ENCODE results near the gene CFAP61.

The CFAP61 gene

GRCh38 chr20:20371681-20372080, 319.3 kb downstream of the CFAP61 start:
- H3K4me3 ChIP-seq (ENCODE audit: insufficient read depth in 1 of 2, low read depth in 1 of 2, low read length in 2 of 2) = no peak overlapping the region
- H3K9ac ChIP-seq (ENCODE audit: low read length) = no peak overlapping the region
- no peak for DNase-seq
- no peak overlapping the region for H3K14ac ChIP-seq (ENCODE audit: low read length in 2 of 2)
- no peak overlapping the region for H2BK5ac ChIP-seq (ENCODE audit: low read depth, low read length, poor library complexity, severe bottlenecking)
- H4K91ac ChIP-seq (ENCODE audit: low read length) = no peak overlapping the region
- H3K27ac ChIP-seq (ENCODE audit: low read length, poor library complexity, severe bottlenecking) = no peak overlapping the region
- H2BK15ac ChIP-seq (ENCODE audit: low read depth, poor library complexity, severe bottlenecking) = no peak overlapping the region
- no peak overlapping the region for H2BK12ac ChIP-seq (ENCODE audit: low read length in 2 of 2)
- H3K4me1 ChIP-seq (ENCODE audit: control insufficient read depth, insufficient read depth, low read depth, low read length) = peaks cover 30% of the 10 kb centered on the region
- no peaks in the 10 kb centered on the region for H3K36me3 ChIP-seq (ENCODE audit: control insufficient read depth in 1 of 2, insufficient read depth in 2 of 2, low read depth in 1 of 2, low read length in 2 of 2)
- no peak overlapping the region for H2BK120ac ChIP-seq (ENCODE audit: low read depth, low read length)
- no peaks in the 10 kb centered on the region for H3K9me3 ChIP-seq (ENCODE audit: control insufficient read depth, low read length)
- no peak overlapping the region for H4K8ac ChIP-seq (ENCODE audit: low read length)
- no peak overlapping the region for H3K4ac ChIP-seq (ENCODE audit: low read depth in 1 of 2, low read length in 2 of 2)
- H3K18ac ChIP-seq (ENCODE audit: low read depth in 1 of 2, low read length in 2 of 2) = no peak overlapping the region
- H3K79me1 ChIP-seq (replicated peaks; ENCODE audit: low read length, poor library complexity, severe bottlenecking) = no peaks in the 10 kb centered on the region
- H3K4me2 ChIP-seq (ENCODE audit: low read length, poor library complexity, severe bottlenecking) = no peak overlapping the region
- 49% methylated on average over 3 of the region's 3 CpGs for WGBS
- H3K27me3 ChIP-seq (ENCODE audit: control insufficient read depth in 1 of 2, insufficient read depth in 1 of 2, low read length in 2 of 2) = peaks cover 78 to 87% of the 10 kb centered on the region in 2 experiments
- no peak overlapping the region for H3K23ac ChIP-seq (ENCODE audit: low read length in 2 of 2)
- no peak overlapping the region for H2AK5ac ChIP-seq (ENCODE audit: low read length, severe bottlenecking)
- H2AFZ ChIP-seq (ENCODE audit: low read depth, low read length) = no peak overlapping the region

GRCh38 chr20:20373091-20373571, 320.8 kb downstream of the CFAP61 start:
- 66% methylated on average over 17 of the region's 17 CpGs for WGBS

DNA sequence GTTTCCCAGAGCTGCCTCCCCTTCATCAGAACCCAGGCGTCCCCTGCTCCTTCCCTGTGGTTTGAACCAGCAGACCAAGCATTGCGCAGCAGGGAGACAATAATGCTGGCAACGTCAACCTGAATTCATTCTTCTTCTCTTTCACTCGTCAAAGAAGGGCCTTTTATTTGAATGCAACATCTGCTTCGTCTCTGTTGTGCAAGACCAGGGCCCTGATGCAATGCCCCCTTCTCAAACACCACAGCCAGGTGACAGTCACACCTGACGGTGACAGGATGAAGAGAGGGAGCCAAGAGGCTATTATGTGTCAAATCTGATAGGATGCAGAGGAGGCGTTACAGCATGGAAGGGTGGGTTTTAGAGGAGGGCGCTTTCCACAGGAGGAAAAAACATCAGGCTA, 323.5 kb downstream of the CFAP61 start:
- H2BK120ac ChIP-seq (ENCODE audit: low read depth, low read length) = no peak overlapping the region
- no peak overlapping the region for H3K4me3 ChIP-seq (ENCODE audit: insufficient read depth in 1 of 2, low read depth in 1 of 2, low read length in 2 of 2)
- H2AFZ ChIP-seq (ENCODE audit: low read depth, low read length) = no peak overlapping the region
- H3K27ac ChIP-seq (ENCODE audit: low read length, poor library complexity, severe bottlenecking) = no peak overlapping the region
- no peak overlapping the region for H4K91ac ChIP-seq (ENCODE audit: low read length)
- H2AK5ac ChIP-seq (ENCODE audit: low read length, severe bottlenecking) = no peak overlapping the region
- no peak overlapping the region for H3K9ac ChIP-seq (ENCODE audit: low read length)
- H3K18ac ChIP-seq (ENCODE audit: low read depth in 1 of 2, low read length in 2 of 2) = no peak overlapping the region
- H2BK12ac ChIP-seq (ENCODE audit: low read length in 2 of 2) = no peak overlapping the region
- H3K4me2 ChIP-seq (ENCODE audit: low read length, poor library complexity, severe bottlenecking) = no peak overlapping the region
- WGBS = 77% methylated on average over 8 of the region's 8 CpGs
- no peaks in the 10 kb centered on the region for H3K36me3 ChIP-seq (ENCODE audit: control insufficient read depth in 1 of 2, insufficient read depth in 2 of 2, low read depth in 1 of 2, low read length in 2 of 2)
- H3K4me1 ChIP-seq (ENCODE audit: control insufficient read depth, insufficient read depth, low read depth, low read length) = no peaks in the 10 kb centered on the region
- H3K79me1 ChIP-seq (replicated peaks; ENCODE audit: low read length, poor library complexity, severe bottlenecking) = no peaks in the 10 kb centered on the region
- no peak overlapping the region for H3K23ac ChIP-seq (ENCODE audit: low read length in 2 of 2)
- peaks cover 50 to 56% of the 10 kb centered on the region in 2 experiments for H3K27me3 ChIP-seq (ENCODE audit: control insufficient read depth in 1 of 2, insufficient read depth in 1 of 2, low read length in 2 of 2)
- H4K8ac ChIP-seq (ENCODE audit: low read length) = no peak overlapping the region
- H3K4ac ChIP-seq (ENCODE audit: low read depth in 1 of 2, low read length in 2 of 2) = no peak overlapping the region
- H2BK15ac ChIP-seq (ENCODE audit: low read depth, poor library complexity, severe bottlenecking) = no peak overlapping the region
- no peak overlapping the region for H2BK5ac ChIP-seq (ENCODE audit: low read depth, low read length, poor library complexity, severe bottlenecking)
- H3K9me3 ChIP-seq (ENCODE audit: control insufficient read depth, low read length) = peaks cover 3% of the 10 kb centered on the region
- DNase-seq = no peak
- H3K14ac ChIP-seq (ENCODE audit: low read length in 2 of 2) = no peak overlapping the region

More at GRCh38 chr20:20373091-20373571, 320.8 kb downstream of the CFAP61 start:
- Histone ChIP-seq H3K18ac (ENCODE audit: low read depth in 1 of 2, low read length in 2 of 2) (no peak overlapping the region), H3K4ac (ENCODE audit: low read depth in 1 of 2, low read length in 2 of 2) (no peak overlapping the region), H2BK15ac (ENCODE audit: low read depth, poor library complexity, severe bottlenecking) (no peak overlapping the region), H3K36me3 (ENCODE audit: control insufficient read depth in 1 of 2, insufficient read depth in 2 of 2, low read depth in 1 of 2, low read length in 2 of 2) (no peaks in the 10 kb centered on the region), H4K91ac (ENCODE audit: low read length) (no peak overlapping the region), H2AK5ac (ENCODE audit: low read length, severe bottlenecking) (no peak overlapping the region), H3K27me3 (ENCODE audit: control insufficient read depth in 1 of 2, insufficient read depth in 1 of 2, low read length in 2 of 2) (peaks cover 66 to 77% of the 10 kb centered on the region in 2 experiments), H2BK12ac (ENCODE audit: low read length in 2 of 2) (no peak overlapping the region), H3K27ac (ENCODE audit: low read length, poor library complexity, severe bottlenecking) (no peak overlapping the region), H2AFZ (ENCODE audit: low read depth, low read length) (no peak overlapping the region), H2BK120ac (ENCODE audit: low read depth, low read length) (no peak overlapping the region), H3K14ac (ENCODE audit: low read length in 2 of 2) (no peak overlapping the region), H3K9me3 (ENCODE audit: control insufficient read depth, low read length) (no peaks in the 10 kb centered on the region), H3K79me1 (replicated peaks; ENCODE audit: low read length, poor library complexity, severe bottlenecking) (no peaks in the 10 kb centered on the region), H3K4me1 (ENCODE audit: control insufficient read depth, insufficient read depth, low read depth, low read length) (peaks cover 15% of the 10 kb centered on the region), H3K23ac (ENCODE audit: low read length in 2 of 2) (no peak overlapping the region), H2BK5ac (ENCODE audit: low read depth, low read length, poor library complexity, severe bottlenecking) (no peak overlapping the region), H3K4me2 (ENCODE audit: low read length, poor library complexity, severe bottlenecking) (no peak overlapping the region), H4K8ac (ENCODE audit: low read length) (no peak overlapping the region), H3K9ac (ENCODE audit: low read length) (no peak overlapping the region), H3K4me3 (ENCODE audit: insufficient read depth in 1 of 2, low read depth in 1 of 2, low read length in 2 of 2) (no peak overlapping the region)
- no peak for DNase-seq

DNA sequence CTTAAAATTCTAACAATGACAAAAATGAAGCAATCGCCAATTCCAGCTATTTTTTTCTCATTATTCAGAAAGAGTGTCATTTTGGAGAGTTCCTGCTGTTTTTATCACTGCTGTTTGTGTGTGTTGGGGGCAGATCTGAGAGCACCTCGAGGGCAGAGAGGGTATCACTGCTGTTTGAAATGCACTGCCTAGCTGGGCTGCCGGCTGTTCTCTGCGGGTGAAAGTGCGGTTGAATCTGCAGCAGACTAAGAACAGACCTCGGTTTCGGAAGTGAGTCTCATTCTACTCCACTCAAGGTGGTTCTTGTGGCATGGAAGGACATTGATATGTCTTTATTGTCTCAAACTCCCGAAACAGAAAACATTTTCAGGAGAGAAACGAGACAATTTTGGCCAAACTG, 333.9 kb downstream of the CFAP61 start:
- Histone ChIP-seq H3K27me3 (ENCODE audit: control insufficient read depth in 1 of 2, insufficient read depth in 1 of 2, low read length in 2 of 2) (peaks cover 5 to 10% of the 10 kb centered on the region in 2 experiments), H2BK15ac (ENCODE audit: low read depth, poor library complexity, severe bottlenecking) (no peak overlapping the region), H3K4me2 (ENCODE audit: low read length, poor library complexity, severe bottlenecking) (no peak overlapping the region), H3K9me3 (ENCODE audit: control insufficient read depth, low read length) (peaks cover 1% of the 10 kb centered on the region), H2BK5ac (ENCODE audit: low read depth, low read length, poor library complexity, severe bottlenecking) (no peak overlapping the region), H2BK12ac (ENCODE audit: low read length in 2 of 2) (no peak overlapping the region), H2AFZ (ENCODE audit: low read depth, low read length) (no peak overlapping the region), H3K14ac (ENCODE audit: low read length in 2 of 2) (no peak overlapping the region), H4K91ac (ENCODE audit: low read length) (no peak overlapping the region), H3K4me3 (ENCODE audit: insufficient read depth in 1 of 2, low read depth in 1 of 2, low read length in 2 of 2) (no peak overlapping the region), H2AK5ac (ENCODE audit: low read length, severe bottlenecking) (no peak overlapping the region), H2BK120ac (ENCODE audit: low read depth, low read length) (no peak overlapping the region), H3K23ac (ENCODE audit: low read length in 2 of 2) (no peak overlapping the region), H3K9ac (ENCODE audit: low read length) (no peak overlapping the region), H3K36me3 (ENCODE audit: control insufficient read depth in 1 of 2, insufficient read depth in 2 of 2, low read depth in 1 of 2, low read length in 2 of 2) (peaks cover 0 to under 1% of the 10 kb centered on the region in 2 experiments), H3K4ac (ENCODE audit: low read depth in 1 of 2, low read length in 2 of 2) (no peak overlapping the region), H3K18ac (ENCODE audit: low read depth in 1 of 2, low read length in 2 of 2) (no peak overlapping the region), H4K8ac (ENCODE audit: low read length) (no peak overlapping the region), H3K27ac (ENCODE audit: low read length, poor library complexity, severe bottlenecking) (no peak overlapping the region), H3K4me1 (ENCODE audit: control insufficient read depth, insufficient read depth, low read depth, low read length) (no peaks in the 10 kb centered on the region), H3K79me1 (replicated peaks; ENCODE audit: low read length, poor library complexity, severe bottlenecking) (no peaks in the 10 kb centered on the region)
- 75% methylated on average over 9 of the region's 9 CpGs for WGBS
- DNase-seq = no peak
